Activated CD8-positive, alpha-beta T cell treated with anti-CD3 and anti-CD28 coated beads for 36 hours (primary cell): ENCODE data around the gene TPM2. TPM values are rescaled to one million over a fixed set of nuclear protein-coding genes. Genes with fewer than 3 reads are reported as not detected.
A peak's percentile ranks its signal among the peaks of the same experiment; 100 is the strongest.

Experiments used
- ATAC-seq: fragments of 200-7000 bp; cut with Tn5 transposase; one replicate; pipeline ENCODE4 v1.10.0; 2021; ENCODE audit warnings: mild to moderate bottlenecking, moderate library complexity
- CTCF ChIA-PET: fragments of 350-600 bp; sonication (Branson Sonifier 250); formaldehyde crosslinking; loops from one replicate; lab custom pipeline; 2021; ENCODE audit warnings: antibody characterized with exemption; lab: Charles Lee
- POLR2A ChIA-PET: fragments of 350-600 bp; sonication (Branson Sonifier 250); formaldehyde crosslinking; loops from one replicate; lab custom pipeline; 2021; ENCODE audit warnings: antibody characterized with exemption; lab: Charles Lee
- DNase-seq: peaks from one replicate; pipeline ENCODE4 v3.0.0-alpha.2; 2020
- H3K27ac Mint-ChIP-seq: one replicate; pipeline ENCODE4 v1.8.0; 2021; ENCODE audit warnings: mild to moderate bottlenecking, mixed read lengths
- H3K27me3 Mint-ChIP-seq: one replicate; pipeline ENCODE4 v1.8.0; 2021; ENCODE audit warnings: mixed read lengths
- H3K36me3 Mint-ChIP-seq: one replicate; pipeline ENCODE4 v1.8.0; 2021; ENCODE audit warnings: low read depth, mixed read lengths
- H3K4me1 Mint-ChIP-seq: one replicate; pipeline ENCODE4 v1.8.0; 2021; ENCODE audit warnings: low read depth, mixed read lengths
- H3K4me3 Mint-ChIP-seq: one replicate; pipeline ENCODE4 v1.8.0; 2021; ENCODE audit warnings: mild to moderate bottlenecking, moderate library complexity, mixed read lengths
- H3K9me3 Mint-ChIP-seq: one replicate; pipeline ENCODE4 v1.8.0; 2021; ENCODE audit warnings: mixed read lengths
- intact Hi-C: fragments of 100-400 bp; cut with micrococcal nuclease; formaldehyde crosslinking; loops from one replicate; pipeline ENCODE4 v1.10.0; 2022
- microRNA-seq: library from miRNA; unstranded; fragments of <30 nt; microRNA quantifications from one replicate; pipeline ENCODE4 v1.2.0, GENCODE V29; 2022; ENCODE audit warnings: borderline microRNAs expressed, borderline replicate concordance
- total RNA-seq, 2 experiments: library from RNA; stranded (reverse); gene quantifications; one replicate each; pipeline ENCODE4 v1.2.3, GENCODE V29; 2021
- TF ChIP-seq, protein P1 (sequence below): fragments of 200-600 bp; IDR thresholded peaks from one replicate; pipeline ENCODE4 v1.8.0; 2022; ENCODE audit warnings: antibody characterized with exemption, mild to moderate bottlenecking

TPM2 gene
- total RNA-seq, 2 experiments from 2014 or later, result 4.8 to 5.3 TPM

DNA sequence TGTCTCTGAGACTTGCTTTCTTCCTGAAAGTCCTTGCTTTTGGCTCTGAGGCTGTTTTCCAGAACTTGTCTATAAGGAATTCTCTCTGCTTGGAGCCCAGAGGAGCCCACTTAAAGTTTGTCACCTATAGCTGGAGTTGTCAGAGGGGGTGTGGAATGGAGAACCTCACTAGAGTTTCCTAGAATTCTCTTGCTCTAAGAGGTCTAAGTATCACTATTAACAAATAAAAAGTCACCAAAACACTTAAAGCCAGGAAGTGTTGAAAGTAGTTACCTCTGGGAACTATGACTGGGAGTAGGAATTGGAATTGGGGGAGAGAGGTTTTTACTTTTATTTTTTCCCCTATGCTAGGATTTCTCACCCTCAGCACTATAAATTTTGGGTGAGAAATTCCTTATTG, 54.0 kb downstream of the TPM2 start:
- ATAC-seq, result no peak

More for the DNA sequence above, 54.0 kb downstream of the TPM2 start:
- Mint-ChIP-seq H3K36me3 (peaks cover 14% of the 10 kb centered on the region), H3K9me3 (peaks cover 6% of the 10 kb centered on the region), H3K4me1 (peaks cover 57% of the 10 kb centered on the region), H3K27me3 (no peaks in the 10 kb centered on the region), H3K27ac (peak overlapping the region; percentile 80), H3K4me3 (no peak overlapping the region)
- intact Hi-C loops, result no loop called here
- DNase-seq, result no peak
- POLR2A ChIA-PET, result interaction anchor here (1.2 to 2.1 kb wide), 2 partner anchors 12 to 16 kb away, joined by 3 to 13 read pairs; no protein-coding TSS in a partner anchor
- TF ChIP-seq, protein P1, sequence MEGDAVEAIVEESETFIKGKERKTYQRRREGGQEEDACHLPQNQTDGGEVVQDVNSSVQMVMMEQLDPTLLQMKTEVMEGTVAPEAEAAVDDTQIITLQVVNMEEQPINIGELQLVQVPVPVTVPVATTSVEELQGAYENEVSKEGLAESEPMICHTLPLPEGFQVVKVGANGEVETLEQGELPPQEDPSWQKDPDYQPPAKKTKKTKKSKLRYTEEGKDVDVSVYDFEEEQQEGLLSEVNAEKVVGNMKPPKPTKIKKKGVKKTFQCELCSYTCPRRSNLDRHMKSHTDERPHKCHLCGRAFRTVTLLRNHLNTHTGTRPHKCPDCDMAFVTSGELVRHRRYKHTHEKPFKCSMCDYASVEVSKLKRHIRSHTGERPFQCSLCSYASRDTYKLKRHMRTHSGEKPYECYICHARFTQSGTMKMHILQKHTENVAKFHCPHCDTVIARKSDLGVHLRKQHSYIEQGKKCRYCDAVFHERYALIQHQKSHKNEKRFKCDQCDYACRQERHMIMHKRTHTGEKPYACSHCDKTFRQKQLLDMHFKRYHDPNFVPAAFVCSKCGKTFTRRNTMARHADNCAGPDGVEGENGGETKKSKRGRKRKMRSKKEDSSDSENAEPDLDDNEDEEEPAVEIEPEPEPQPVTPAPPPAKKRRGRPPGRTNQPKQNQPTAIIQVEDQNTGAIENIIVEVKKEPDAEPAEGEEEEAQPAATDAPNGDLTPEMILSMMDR, result no peak
- CTCF ChIA-PET, result interaction anchor here (1.0 to 2.7 kb wide), 5 partner anchors 12 to 25 kb away, joined by 3 to 11 read pairs (median 8); no protein-coding TSS in a partner anchor

Small RNAs within 50 kb of the gene (microRNA-seq; reads per million reads assigned to microRNA genes)
- gene MIR6852, result not detected
- gene MIR6853, result not detected

Other genes starting within 250 kb of the TPM2 start
- gene RUSC2, start 199.8 kb downstream of the TPM2 start, total RNA-seq, result 1 to 10 TPM; 1.3 to 1.7 TPM
- 10 to 100 TPM; 26.1 to 26.9 TPM for gene TESK1, start 84.7 kb downstream of the TPM2 start, total RNA-seq
- 10 to 100 TPM; 13.1 to 15.5 TPM for gene CD72, start 71.5 kb downstream of the TPM2 start, total RNA-seq
- 100 to 1,000 TPM in 1 of 2 experiments, 10 to 100 TPM in 1; 99.9 to 102 TPM for gene SIT1, start 39.0 kb downstream of the TPM2 start, total RNA-seq
- gene RMRP, start 31.9 kb downstream of the TPM2 start, total RNA-seq, result over 10,000 TPM; 13,164 to 13,311 TPM
- gene CCDC107, start 31.6 kb downstream of the TPM2 start, total RNA-seq, result 10 to 100 TPM; 12.1 to 13.7 TPM
- gene ARHGEF39, start 24.7 kb downstream of the TPM2 start, total RNA-seq, result 10 to 100 TPM; 16.0 to 19.9 TPM
- 1 to 10 TPM; 4.5 to 4.9 TPM for gene CA9, start 16.0 kb downstream of the TPM2 start, total RNA-seq
- gene TLN1, start 42.3 kb upstream of the TPM2 start, total RNA-seq, result 100 to 1,000 TPM; 212 to 219 TPM
- 10 to 100 TPM; 22.3 to 22.4 TPM for gene CREB3, start 42.7 kb upstream of the TPM2 start, total RNA-seq
- gene GBA2, start 59.3 kb upstream of the TPM2 start, total RNA-seq, result 10 to 100 TPM; 21.2 to 22.3 TPM
- 10 to 100 TPM; 13.0 to 14.8 TPM for gene RGP1, start 59.4 kb upstream of the TPM2 start, total RNA-seq
- gene MSMP, start 64.4 kb upstream of the TPM2 start, total RNA-seq, result under 1 TPM; 0.59 to 0.67 TPM
- gene NPR2, start 101.7 kb upstream of the TPM2 start, total RNA-seq, result 1 to 10 TPM; 7.5 to 7.8 TPM
- gene SPAG8, start 122.3 kb upstream of the TPM2 start, total RNA-seq, result 1 to 10 TPM in 1 of 2 experiments, under 1 TPM in 1; 0.63 to 1.1 TPM
- gene HINT2, start 125.1 kb upstream of the TPM2 start, total RNA-seq, result 10 to 100 TPM; 53.4 to 62.7 TPM
- gene FAM221B, start 138.8 kb upstream of the TPM2 start, total RNA-seq, result not detected
- gene TMEM8B, start 139.3 kb upstream of the TPM2 start, total RNA-seq, result 1 to 10 TPM; 3.4 to 4.3 TPM
- not detected for gene OR13J1, start 180.5 kb upstream of the TPM2 start, total RNA-seq
- gene HRCT1, start 216.3 kb upstream of the TPM2 start, total RNA-seq, result not detected
- gene SPAAR, start 219.6 kb upstream of the TPM2 start, total RNA-seq, result not detected